ENCODE measurements around the gene PLXNA4. TPM values are rescaled to one million over a fixed set of nuclear protein-coding genes. Genes with fewer than 3 reads are reported as not detected.

The PLXNA4 gene
- total and polyA plus RNA-seq, 2 donors (not counting 1 experiment from before 2014, with no cell fraction given), result not detected

- ChIA-PET CTCF (interaction anchor here (1.4 kb wide), 1 partner anchor 10 kb away, joined by 3 read pairs; no protein-coding TSS in a partner anchor), POLR2A (no interaction called here)
- intact Hi-C loops (cut with micrococcal nuclease), result no loop called here
- no peaks in the 10 kb centered on the region for H3K4me1 ChIP-seq (ENCODE audit: control insufficient read depth in 2 of 2, insufficient read depth in 2 of 2, low read length in 2 of 2)
- no peaks in the 10 kb centered on the region for H3K79me2 ChIP-seq (ENCODE audit: control insufficient read depth, insufficient read depth, low read length)
- H3K27me3 ChIP-seq (replicated peaks in 1 of 4; ENCODE audit: control extremely low read depth in 1 of 4, control insufficient read depth in 3 of 4, insufficient read depth in 4 of 4, low read length in 3 of 4), result no peaks in the 10 kb centered on the region
- Mint-ChIP-seq H3K4me1 (no peaks in the 10 kb centered on the region), H3K27ac (no peak overlapping the region), H3K27me3 (peaks cover 10% of the 10 kb centered on the region), H3K9me3 (ENCODE audit: insufficient read depth) (no peaks in the 10 kb centered on the region), H3K4me3 (no peak overlapping the region)
- no peak overlapping the region for H3K4me3 ChIP-seq (ENCODE audit: control extremely low read depth in 1 of 5, extremely low read depth in 1 of 5, insufficient read depth in 1 of 5, low read depth in 2 of 5, low read length in 4 of 5)
- ATAC-seq (ENCODE audit: low read depth) (no peak), DNase-seq (no peak)
- no peaks in the 10 kb centered on the region for H4K20me1 ChIP-seq (ENCODE audit: control insufficient read depth, insufficient read depth, low read length, poor library complexity, severe bottlenecking)
- H3K9ac ChIP-seq (ENCODE audit: low read length), result no peak overlapping the region
- TF ChIP-seq, protein P1, sequence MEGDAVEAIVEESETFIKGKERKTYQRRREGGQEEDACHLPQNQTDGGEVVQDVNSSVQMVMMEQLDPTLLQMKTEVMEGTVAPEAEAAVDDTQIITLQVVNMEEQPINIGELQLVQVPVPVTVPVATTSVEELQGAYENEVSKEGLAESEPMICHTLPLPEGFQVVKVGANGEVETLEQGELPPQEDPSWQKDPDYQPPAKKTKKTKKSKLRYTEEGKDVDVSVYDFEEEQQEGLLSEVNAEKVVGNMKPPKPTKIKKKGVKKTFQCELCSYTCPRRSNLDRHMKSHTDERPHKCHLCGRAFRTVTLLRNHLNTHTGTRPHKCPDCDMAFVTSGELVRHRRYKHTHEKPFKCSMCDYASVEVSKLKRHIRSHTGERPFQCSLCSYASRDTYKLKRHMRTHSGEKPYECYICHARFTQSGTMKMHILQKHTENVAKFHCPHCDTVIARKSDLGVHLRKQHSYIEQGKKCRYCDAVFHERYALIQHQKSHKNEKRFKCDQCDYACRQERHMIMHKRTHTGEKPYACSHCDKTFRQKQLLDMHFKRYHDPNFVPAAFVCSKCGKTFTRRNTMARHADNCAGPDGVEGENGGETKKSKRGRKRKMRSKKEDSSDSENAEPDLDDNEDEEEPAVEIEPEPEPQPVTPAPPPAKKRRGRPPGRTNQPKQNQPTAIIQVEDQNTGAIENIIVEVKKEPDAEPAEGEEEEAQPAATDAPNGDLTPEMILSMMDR (IDR thresholded peaks at IDR 0.05), result no peak
- TF ChIP-seq EZH2 (IDR thresholded peaks at IDR 0.05; ENCODE audit: borderline replicate concordance, insufficient read depth, low read depth, low read length, poor library complexity, severe bottlenecking), result no peak
- H2AFZ ChIP-seq (ENCODE audit: insufficient read depth, low read depth, low read length, poor library complexity, severe bottlenecking), result no peak overlapping the region
- WGBS (ENCODE audit: insufficient coverage), result 81% methylated on average over 9 of the region's 13 CpGs
- no peaks in the 10 kb centered on the region for H3K36me3 ChIP-seq (replicated peaks in 1 of 2; ENCODE audit: control extremely low read depth in 1 of 2, control insufficient read depth in 1 of 2, extremely low read depth in 1 of 2, insufficient read depth in 2 of 2, low read length in 1 of 2)
- H3K4me2 ChIP-seq (replicated peaks; ENCODE audit: low read depth, low read length, poor library complexity, severe bottlenecking), result no peak overlapping the region
- H3K27ac ChIP-seq (ENCODE audit: low read length in 2 of 2), result no peak overlapping the region
- H3K9me3 ChIP-seq (ENCODE audit: control extremely low read depth in 1 of 3, control insufficient read depth in 2 of 3, insufficient read depth in 1 of 3, low read length in 2 of 3), result peaks cover 0 to 8% (median 0%) of the 10 kb centered on the region in 3 donors
These were observed 248.1 kb downstream of the PLXNA4 start for GRCh38 chr7:132328047-132328620.

- ATAC-seq (ENCODE audit: low read depth) (no peak), DNase-seq (no peak)
- H2AFZ ChIP-seq (ENCODE audit: insufficient read depth, low read depth, low read length, poor library complexity, severe bottlenecking), result no peak overlapping the region
- no peak overlapping the region for H3K27ac ChIP-seq (ENCODE audit: low read length in 2 of 2)
- no peaks in the 10 kb centered on the region for H3K36me3 ChIP-seq (replicated peaks in 1 of 2; ENCODE audit: control extremely low read depth in 1 of 2, control insufficient read depth in 1 of 2, extremely low read depth in 1 of 2, insufficient read depth in 2 of 2, low read length in 1 of 2)
- H3K4me1 ChIP-seq (ENCODE audit: control insufficient read depth in 2 of 2, insufficient read depth in 2 of 2, low read length in 2 of 2), result no peaks in the 10 kb centered on the region
- Mint-ChIP-seq H3K27ac (no peak overlapping the region), H3K4me3 (no peak overlapping the region), H3K9me3 (ENCODE audit: insufficient read depth) (no peaks in the 10 kb centered on the region), H3K4me1 (no peaks in the 10 kb centered on the region), H3K27me3 (peaks cover 10% of the 10 kb centered on the region)
- H3K27me3 ChIP-seq (replicated peaks in 1 of 4; ENCODE audit: control extremely low read depth in 1 of 4, control insufficient read depth in 3 of 4, insufficient read depth in 4 of 4, low read length in 3 of 4), result no peaks in the 10 kb centered on the region
- no peaks in the 10 kb centered on the region for H4K20me1 ChIP-seq (ENCODE audit: control insufficient read depth, insufficient read depth, low read length, poor library complexity, severe bottlenecking)
- no peak overlapping the region for H3K9ac ChIP-seq (ENCODE audit: low read length)
- H3K4me2 ChIP-seq (replicated peaks; ENCODE audit: low read depth, low read length, poor library complexity, severe bottlenecking), result no peak overlapping the region
- peaks cover 0 to 8% (median 0%) of the 10 kb centered on the region in 3 donors for H3K9me3 ChIP-seq (ENCODE audit: control extremely low read depth in 1 of 3, control insufficient read depth in 2 of 3, insufficient read depth in 1 of 3, low read length in 2 of 3)
- TF ChIP-seq, protein P1 (IDR thresholded peaks at IDR 0.05), result no peak
- TF ChIP-seq EZH2 (IDR thresholded peaks at IDR 0.05; ENCODE audit: borderline replicate concordance, insufficient read depth, low read depth, low read length, poor library complexity, severe bottlenecking), result no peak
- no peak overlapping the region for H3K4me3 ChIP-seq (ENCODE audit: control extremely low read depth in 1 of 5, extremely low read depth in 1 of 5, insufficient read depth in 1 of 5, low read depth in 2 of 5, low read length in 4 of 5)
- intact Hi-C loops (cut with micrococcal nuclease), result no loop called here
- POLR2A ChIA-PET, result no interaction called here
- CTCF ChIA-PET, result interaction anchor here (1.4 kb wide), 1 partner anchor 9 kb away, joined by 3 read pairs; no protein-coding TSS in a partner anchor
- 90% methylated on average over 1 of the region's 1 CpG for WGBS (ENCODE audit: insufficient coverage)
- H3K79me2 ChIP-seq (ENCODE audit: control insufficient read depth, insufficient read depth, low read length), result no peaks in the 10 kb centered on the region
These were observed 249.2 kb downstream of the PLXNA4 start for GRCh38 chr7:132326878-132327589.

Measured in B cell (primary cell).